HEK293 (cell line): ENCODE data around the gene PPP1R15B.

ENCODE experiments used
- CTCF ChIA-PET: fragments of 350-600 bp; formaldehyde crosslinking; extraction: SDS; loops from one replicate; lab custom pipeline; 2021; ENCODE audit warnings: antibody characterized with exemption; lab: Yijun Ruan, JAX
- POLR2A ChIA-PET: fragments of 300-600 bp; formaldehyde crosslinking; extraction: SDS; loops from one replicate; lab custom pipeline; 2020; ENCODE audit warnings: antibody characterized with exemption, inconsistent platforms; lab: Yijun Ruan, JAX
- H3K27ac ChIP-seq: fragments of 200-500 bp; sonication (Bioruptor generic); 2 replicates; pipeline ENCODE4 v1.5.1; 2014; ENCODE audit warnings: low read depth, low read length, control low read depth, inconsistent platforms; ENCODE audit errors: extremely low read depth
- H3K36me3 ChIP-seq, 2 experiments: fragments of 200-500 bp in 1 of 2; sonication (Bioruptor generic) in 1 of 2; 1 replicate in 1 of 2; 2 replicates in 1 of 2; pipeline ENCODE4 v1.5.1; 2014 to 2017; ENCODE audit warnings: inconsistent platforms in 2 of 2, low read length in 2 of 2; ENCODE audit not compliant: control insufficient read depth in 2 of 2, insufficient read depth in 1 of 2
- H3K4me1 ChIP-seq: fragments of 200-500 bp; sonication (Bioruptor generic); 2 replicates; pipeline ENCODE4 v1.5.1; 2014; ENCODE audit warnings: mild to moderate bottlenecking, low read length, inconsistent platforms; ENCODE audit not compliant: control insufficient read depth, insufficient read depth
- H3K4me3 ChIP-seq: 2 replicates; pipeline ENCODE4 v1.5.1; 2011; ENCODE audit warnings: low read depth, mild to moderate bottlenecking, control low read depth, low read length, moderate library complexity
- H3K9me3 ChIP-seq: fragments of 200-500 bp; sonication (Bioruptor generic); 2 replicates; pipeline ENCODE4 v1.5.1; 2014; ENCODE audit warnings: low read depth, low read length, inconsistent platforms; ENCODE audit not compliant: control insufficient read depth, insufficient read depth
- GLIS2 ChIP-seq: fragments of 450-650 bp; formaldehyde crosslinking; IDR thresholded peaks from 2 replicates; pipeline ENCODE4 v1.5.1; 2016; ENCODE audit warnings: missing biosample characterization, missing genetic modification characterization
- ZNF221 ChIP-seq: fragments of 450-650 bp; formaldehyde crosslinking; IDR thresholded peaks from 2 replicates; pipeline ENCODE4 v1.5.1; 2017; ENCODE audit warnings: missing biosample characterization, missing genetic modification characterization, borderline replicate concordance
- ZNF274 ChIP-seq, 2 experiments: fragments of 200-500 bp in 1 of 2; fragments of 450-650 bp in 1 of 2; sonication (Bioruptor generic) in 1 of 2; formaldehyde crosslinking in 1 of 2; IDR thresholded peaks; 2 replicates each; pipeline versions ENCODE4 v1.5.1 to v1.6.1; 2014 to 2016; ENCODE audit warnings: borderline replicate concordance in 1 of 2, inconsistent platforms in 1 of 2, low read length in 1 of 2, missing biosample characterization in 1 of 2, missing genetic modification characterization in 1 of 2
- ZNF311 ChIP-seq: fragments of 450-650 bp; formaldehyde crosslinking; IDR thresholded peaks from 2 replicates; pipeline ENCODE4 v1.5.1; 2017; ENCODE audit warnings: missing biosample characterization, missing genetic modification characterization, borderline replicate concordance
- ZNF549 ChIP-seq: fragments of 450-650 bp; IDR thresholded peaks from 2 replicates; pipeline ENCODE4 v1.5.1; 2018; ENCODE audit warnings: missing biosample characterization, missing genetic modification characterization, mild to moderate bottlenecking, inconsistent platforms, moderate library complexity
- ZNF585B ChIP-seq: fragments of 450-650 bp; formaldehyde crosslinking; IDR thresholded peaks from 2 replicates; pipeline ENCODE4 v1.5.1; 2016; ENCODE audit warnings: missing biosample characterization, missing genetic modification characterization
- ZNF677 ChIP-seq: fragments of 450-650 bp; IDR thresholded peaks from 2 replicates; pipeline ENCODE4 v1.5.0; 2018; ENCODE audit warnings: missing biosample characterization, mild to moderate bottlenecking, missing genetic modification characterization, moderate library complexity
- ZNF830 ChIP-seq: fragments of 450-650 bp; IDR thresholded peaks from 2 replicates; pipeline ENCODE4 v1.5.0; 2018; ENCODE audit warnings: missing biosample characterization, missing genetic modification characterization, low read depth, mild to moderate bottlenecking, moderate library complexity
- ZSCAN16 ChIP-seq: fragments of 450-650 bp; formaldehyde crosslinking; IDR thresholded peaks from 2 replicates; pipeline ENCODE4 v1.5.1; 2016; ENCODE audit warnings: missing biosample characterization, missing genetic modification characterization
- ZSCAN30 ChIP-seq: fragments of 450-650 bp; IDR thresholded peaks from 2 replicates; pipeline ENCODE4 v1.5.1; 2018; ENCODE audit warnings: missing biosample characterization, mild to moderate bottlenecking, missing genetic modification characterization, moderate library complexity
- TF ChIP-seq, protein P1 (sequence below): fragments of 450-650 bp; formaldehyde crosslinking; IDR thresholded peaks from 2 replicates; pipeline ENCODE4; 2016; ENCODE audit warnings: missing biosample characterization, missing genetic modification characterization
- TF ChIP-seq, protein P2 (sequence below): fragments of 450-650 bp; formaldehyde crosslinking; IDR thresholded peaks from 2 replicates; pipeline ENCODE4 v1.5.1; 2016; ENCODE audit warnings: missing biosample characterization, missing genetic modification characterization
- TF ChIP-seq, protein P3 (sequence below): fragments of 450-650 bp; IDR thresholded peaks from 2 replicates; pipeline ENCODE4 v1.5.1; 2018; ENCODE audit warnings: missing biosample characterization, missing genetic modification characterization
- TF ChIP-seq, protein P4 (sequence below): fragments of 450-650 bp; formaldehyde crosslinking; IDR thresholded peaks from 2 replicates; pipeline ENCODE4 v1.5.1; 2017; ENCODE audit warnings: missing biosample characterization, missing genetic modification characterization

The PPP1R15B gene

DNA sequence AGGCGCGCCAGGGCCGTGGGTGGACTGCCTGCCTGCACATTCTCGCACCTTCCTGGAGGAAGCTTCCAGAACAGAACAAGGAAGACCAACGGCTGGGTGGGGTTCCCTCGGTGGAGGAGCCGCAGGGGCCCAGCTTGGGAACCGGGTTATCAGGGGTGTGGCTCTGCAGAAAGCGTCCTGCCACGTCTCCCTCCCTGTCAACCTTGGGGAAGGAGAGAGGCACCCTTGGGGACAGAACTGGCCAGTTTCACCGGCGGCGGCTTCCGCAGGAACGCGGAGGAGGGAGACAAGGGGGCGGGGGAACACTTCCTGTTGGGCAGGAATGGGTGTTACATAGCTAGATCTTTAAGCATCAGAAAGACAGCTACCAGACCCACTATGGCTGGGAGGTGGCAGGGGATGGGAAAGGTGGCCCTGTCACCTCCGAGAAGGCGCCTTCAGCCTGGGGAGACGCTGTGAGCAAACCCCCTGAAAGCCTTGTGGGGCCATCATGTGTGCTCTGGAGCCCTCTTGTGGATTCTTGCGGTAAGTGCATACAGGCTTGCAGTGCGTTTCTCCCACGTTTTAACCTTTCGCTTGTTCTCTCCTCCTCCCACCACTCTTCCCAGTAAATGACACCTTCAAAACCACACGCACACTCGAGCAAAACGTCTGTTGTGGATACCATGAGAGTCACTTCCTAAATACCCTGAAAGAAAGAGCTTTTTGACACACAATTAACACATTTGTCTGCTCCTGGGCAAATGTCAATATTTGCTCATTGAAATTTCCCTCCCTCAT is 48.1 kb downstream of the PPP1R15B start (continued):
- TF ChIP-seq ZNF221 (tag by site-specific recombination) (no peak), GLIS2 (tag by site-specific recombination) (peak; percentile 84)
- TF ChIP-seq, protein P1, sequence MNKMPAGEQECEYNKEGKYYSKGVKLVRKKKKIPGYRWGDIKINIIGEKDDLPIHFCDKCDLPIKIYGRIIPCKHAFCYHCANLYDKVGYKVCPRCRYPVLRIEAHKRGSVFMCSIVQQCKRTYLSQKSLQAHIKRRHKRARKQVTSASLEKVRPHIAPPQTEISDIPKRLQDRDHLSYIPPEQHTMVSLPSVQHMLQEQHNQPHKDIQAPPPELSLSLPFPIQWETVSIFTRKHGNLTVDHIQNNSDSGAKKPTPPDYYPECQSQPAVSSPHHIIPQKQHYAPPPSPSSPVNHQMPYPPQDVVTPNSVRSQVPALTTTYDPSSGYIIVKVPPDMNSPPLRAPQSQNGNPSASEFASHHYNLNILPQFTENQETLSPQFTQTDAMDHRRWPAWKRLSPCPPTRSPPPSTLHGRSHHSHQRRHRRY (tag by site-specific recombination) = no peak

DNA sequence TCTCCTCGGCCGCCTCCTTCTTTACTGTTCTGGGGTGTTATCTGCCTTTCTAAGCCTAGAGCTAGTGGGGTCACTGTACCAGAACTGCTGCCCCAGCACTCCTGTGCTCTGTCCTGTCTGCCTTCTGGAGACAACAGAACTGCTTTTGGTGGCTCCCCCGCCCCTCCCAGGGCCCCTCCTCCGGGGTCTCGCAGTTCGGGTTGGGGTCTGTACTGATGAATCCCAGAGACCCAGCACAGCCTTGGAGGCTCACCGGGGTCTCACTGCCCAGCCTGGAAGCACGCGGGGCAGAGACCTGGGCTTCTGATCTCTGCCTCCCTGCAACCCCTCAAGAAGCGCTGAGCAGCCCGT is 48.7 kb downstream of the PPP1R15B start:
- no peaks in the 10 kb centered on the region; the same call in 1 of the 2 replicates for H3K4me1 ChIP-seq
- H3K27ac ChIP-seq = no peak overlapping the region
- CTCF ChIA-PET = interaction anchor here (0.6 to 7.9 kb wide), 55 partner anchors 8 to 504 kb away, joined by 3 to 178 read pairs (median 7); partner anchors contain the start of genes GOLT1A and REN
- TF ChIP-seq ZNF311 (tag by site-specific recombination) = no peak
- TF ChIP-seq, protein P2, sequence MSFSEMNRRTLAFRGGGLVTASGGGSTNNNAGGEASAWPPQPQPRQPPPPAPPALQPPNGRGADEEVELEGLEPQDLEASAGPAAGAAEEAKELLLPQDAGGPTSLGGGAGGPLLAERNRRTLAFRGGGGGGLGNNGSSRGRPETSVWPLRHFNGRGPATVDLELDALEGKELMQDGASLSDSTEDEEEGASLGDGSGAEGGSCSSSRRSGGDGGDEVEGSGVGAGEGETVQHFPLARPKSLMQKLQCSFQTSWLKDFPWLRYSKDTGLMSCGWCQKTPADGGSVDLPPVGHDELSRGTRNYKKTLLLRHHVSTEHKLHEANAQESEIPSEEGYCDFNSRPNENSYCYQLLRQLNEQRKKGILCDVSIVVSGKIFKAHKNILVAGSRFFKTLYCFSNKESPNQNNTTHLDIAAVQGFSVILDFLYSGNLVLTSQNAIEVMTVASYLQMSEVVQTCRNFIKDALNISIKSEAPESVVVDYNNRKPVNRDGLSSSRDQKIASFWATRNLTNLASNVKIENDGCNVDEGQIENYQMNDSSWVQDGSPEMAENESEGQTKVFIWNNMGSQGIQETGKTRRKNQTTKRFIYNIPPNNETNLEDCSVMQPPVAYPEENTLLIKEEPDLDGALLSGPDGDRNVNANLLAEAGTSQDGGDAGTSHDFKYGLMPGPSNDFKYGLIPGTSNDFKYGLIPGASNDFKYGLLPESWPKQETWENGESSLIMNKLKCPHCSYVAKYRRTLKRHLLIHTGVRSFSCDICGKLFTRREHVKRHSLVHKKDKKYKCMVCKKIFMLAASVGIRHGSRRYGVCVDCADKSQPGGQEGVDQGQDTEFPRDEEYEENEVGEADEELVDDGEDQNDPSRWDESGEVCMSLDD (tag by site-specific recombination) = no peak
- TF ChIP-seq ZNF274 (IDR thresholded peaks at IDR 0.05; ENCODE audit: low read length) = no peak
- no peak for TF ChIP-seq ZNF274 (tag by site-specific recombination; IDR thresholded peaks at IDR 0.05; ENCODE audit: borderline replicate concordance)
- no peak for TF ChIP-seq ZNF585B (tag by site-specific recombination)
- no peak for TF ChIP-seq ZSCAN30 (tag by site-specific recombination)
- TF ChIP-seq ZNF830 (tag by site-specific recombination) = no peak
- TF ChIP-seq, protein P3, sequence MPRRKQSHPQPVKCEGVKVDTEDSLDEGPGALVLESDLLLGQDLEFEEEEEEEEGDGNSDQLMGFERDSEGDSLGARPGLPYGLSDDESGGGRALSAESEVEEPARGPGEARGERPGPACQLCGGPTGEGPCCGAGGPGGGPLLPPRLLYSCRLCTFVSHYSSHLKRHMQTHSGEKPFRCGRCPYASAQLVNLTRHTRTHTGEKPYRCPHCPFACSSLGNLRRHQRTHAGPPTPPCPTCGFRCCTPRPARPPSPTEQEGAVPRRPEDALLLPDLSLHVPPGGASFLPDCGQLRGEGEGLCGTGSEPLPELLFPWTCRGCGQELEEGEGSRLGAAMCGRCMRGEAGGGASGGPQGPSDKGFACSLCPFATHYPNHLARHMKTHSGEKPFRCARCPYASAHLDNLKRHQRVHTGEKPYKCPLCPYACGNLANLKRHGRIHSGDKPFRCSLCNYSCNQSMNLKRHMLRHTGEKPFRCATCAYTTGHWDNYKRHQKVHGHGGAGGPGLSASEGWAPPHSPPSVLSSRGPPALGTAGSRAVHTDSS = no peak
- TF ChIP-seq ZNF677 (tag by site-specific recombination) = no peak
- TF ChIP-seq, protein P4, sequence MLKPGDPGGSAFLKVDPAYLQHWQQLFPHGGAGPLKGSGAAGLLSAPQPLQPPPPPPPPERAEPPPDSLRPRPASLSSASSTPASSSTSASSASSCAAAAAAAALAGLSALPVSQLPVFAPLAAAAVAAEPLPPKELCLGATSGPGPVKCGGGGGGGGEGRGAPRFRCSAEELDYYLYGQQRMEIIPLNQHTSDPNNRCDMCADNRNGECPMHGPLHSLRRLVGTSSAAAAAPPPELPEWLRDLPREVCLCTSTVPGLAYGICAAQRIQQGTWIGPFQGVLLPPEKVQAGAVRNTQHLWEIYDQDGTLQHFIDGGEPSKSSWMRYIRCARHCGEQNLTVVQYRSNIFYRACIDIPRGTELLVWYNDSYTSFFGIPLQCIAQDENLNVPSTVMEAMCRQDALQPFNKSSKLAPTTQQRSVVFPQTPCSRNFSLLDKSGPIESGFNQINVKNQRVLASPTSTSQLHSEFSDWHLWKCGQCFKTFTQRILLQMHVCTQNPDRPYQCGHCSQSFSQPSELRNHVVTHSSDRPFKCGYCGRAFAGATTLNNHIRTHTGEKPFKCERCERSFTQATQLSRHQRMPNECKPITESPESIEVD (tag by site-specific recombination) = no peak
- no peak for TF ChIP-seq ZSCAN16 (tag by site-specific recombination)
- no peak for TF ChIP-seq ZNF549 (tag by site-specific recombination)
- TF ChIP-seq, all 188 proteins: peak for 0
- Histone ChIP-seq H3K36me3 (no peaks in the 10 kb centered on the region), H3K4me3 (no peak overlapping the region), H3K9me3 (no peaks in the 10 kb centered on the region)
- POLR2A ChIA-PET = interaction anchor here (2.1 kb wide), 1 partner anchor 36 kb away, joined by 4 read pairs; no protein-coding TSS in a partner anchor
